Effector memory CD8-positive, alpha-beta T cell (primary cell): ENCODE results near the gene CAAP1.
A peak's percentile ranks its signal among the peaks of the same experiment; 100 is the strongest.
"Not testable (repeated sequence)": the region's sequence is repeated elsewhere in the genome, so short reads cannot be mapped to it uniquely, and the experiment has no call there.

Experiments
- ATAC-seq: fragments of 150-1000 bp; cut with Tn5 transposase; replicated peaks from 2 replicates; pipeline ENCODE4 v1.10.0; 2021; ENCODE audit warnings: mild to moderate bottlenecking, moderate library complexity
- DNase-seq, 3 experiments: peaks; one replicate each; pipeline ENCODE4 v3.0.0; 2021
- H3K27ac Mint-ChIP-seq, 2 donors: one replicate each; pipeline ENCODE4 v1.8.0; 2022; ENCODE audit warnings: mild to moderate bottlenecking in 2 of 2, mixed read lengths in 2 of 2, moderate library complexity in 2 of 2
- H3K27me3 Mint-ChIP-seq, 2 donors: one replicate each; pipeline ENCODE4 v1.8.0; 2022; ENCODE audit warnings: mixed read lengths in 2 of 2
- H3K36me3 Mint-ChIP-seq: one replicate; pipeline ENCODE4 v1.8.0; 2022; ENCODE audit warnings: mild to moderate bottlenecking, moderate library complexity, mixed read lengths; ENCODE audit not compliant: insufficient read depth
- H3K4me1 Mint-ChIP-seq, 2 donors: one replicate each; pipeline ENCODE4 v1.8.0; 2022; ENCODE audit warnings: low read depth in 2 of 2, mixed read lengths in 2 of 2
- H3K4me3 Mint-ChIP-seq, 2 donors: one replicate each; pipeline ENCODE4 v1.8.0; 2022; ENCODE audit warnings: mild to moderate bottlenecking in 2 of 2, mixed read lengths in 2 of 2, moderate library complexity in 2 of 2
- H3K9me3 Mint-ChIP-seq, 2 donors: one replicate each; pipeline ENCODE4 v1.8.0; 2022; ENCODE audit warnings: mixed read lengths in 2 of 2

The CAAP1 gene

GRCh38 chr9:26891726-26892125 is 876 bp downstream of the CAAP1 start:
- Mint-ChIP-seq H3K4me3 (peak overlapping the region; percentile 100), H3K27ac (peak overlapping the region; percentile 100), H3K27me3 (no peaks in the 10 kb centered on the region), H3K4me1 (peaks cover 30 to 34% of the 10 kb centered on the region in 2 donors), H3K36me3 (peaks cover 17% of the 10 kb centered on the region), H3K9me3 (peaks cover 2 to 8% of the 10 kb centered on the region in 2 donors)
- no peak for DNase-seq
- no peak for ATAC-seq

GRCh38 chr9:26888271-26888670 is 4.3 kb downstream of the CAAP1 start:
- Mint-ChIP-seq H3K27me3 (no peaks in the 10 kb centered on the region), H3K36me3 (peaks cover 44% of the 10 kb centered on the region), H3K9me3 (no peaks in the 10 kb centered on the region), H3K4me1 (peaks cover 30 to 34% of the 10 kb centered on the region in 2 donors), H3K27ac (no peak overlapping the region), H3K4me3 (no peak overlapping the region)
- ATAC-seq (no peak), DNase-seq (no peak)

- peaks cover 41% of the 10 kb centered on the region for H3K36me3 Mint-ChIP-seq
- no peak overlapping the region for H3K27ac Mint-ChIP-seq
- H3K9me3 Mint-ChIP-seq = peaks cover 4 to 10% of the 10 kb centered on the region in 2 donors
- no peaks in the 10 kb centered on the region for H3K27me3 Mint-ChIP-seq
- no peak for ATAC-seq
- no peak overlapping the region for H3K4me3 Mint-ChIP-seq
- no peaks in the 10 kb centered on the region for H3K4me1 Mint-ChIP-seq
- DNase-seq = no peak
Measured at GRCh38 chr9:26882154-26882553, 10.4 kb downstream of the CAAP1 start.

GRCh38 chr9:26880262-26880661 is 12.3 kb downstream of the CAAP1 start:
- Mint-ChIP-seq H3K27ac (no peak overlapping the region), H3K9me3 (peaks cover 4 to 10% of the 10 kb centered on the region in 2 donors), H3K36me3 (peaks cover 28% of the 10 kb centered on the region), H3K4me1 (no peaks in the 10 kb centered on the region), H3K4me3 (no peak overlapping the region), H3K27me3 (no peaks in the 10 kb centered on the region)
- no peak for DNase-seq
- ATAC-seq = no peak

GRCh38 chr9:26875155-26875554 is 17.4 kb downstream of the CAAP1 start:
- not testable (repeated sequence) for H3K27ac Mint-ChIP-seq, H3K4me1 Mint-ChIP-seq, H3K27me3 Mint-ChIP-seq, ATAC-seq, H3K4me3 Mint-ChIP-seq, DNase-seq
- H3K9me3 Mint-ChIP-seq = peaks cover 1 to 10% of the 10 kb centered on the region in 2 donors
- peaks cover 15% of the 10 kb centered on the region for H3K36me3 Mint-ChIP-seq

GRCh38 chr9:26870292-26870691 is 22.3 kb downstream of the CAAP1 start:
- no peak for ATAC-seq
- H3K36me3 Mint-ChIP-seq = peaks cover 28% of the 10 kb centered on the region
- H3K27me3 Mint-ChIP-seq = no peaks in the 10 kb centered on the region
- no peaks in the 10 kb centered on the region for H3K9me3 Mint-ChIP-seq
- no peak overlapping the region for H3K4me3 Mint-ChIP-seq
- peaks cover 0 to 2% of the 10 kb centered on the region in 2 donors for H3K4me1 Mint-ChIP-seq
- H3K27ac Mint-ChIP-seq = peak overlapping the region in 1 of 2 donors; percentile 31
- no peak for DNase-seq

GRCh38 chr9:26863074-26863473 is 29.5 kb downstream of the CAAP1 start:
- Mint-ChIP-seq H3K36me3 (peaks cover 27% of the 10 kb centered on the region), H3K27ac (peak overlapping the region in 1 of 2 donors; percentile 12), H3K9me3 (no peaks in the 10 kb centered on the region), H3K27me3 (no peaks in the 10 kb centered on the region), H3K4me1 (peaks cover 0 to 4% of the 10 kb centered on the region in 2 donors), H3K4me3 (no peak overlapping the region)
- no peak for ATAC-seq
- DNase-seq = no peak

GRCh38 chr9:26856413-26857032 is 36.1 kb downstream of the CAAP1 start:
- H3K36me3 Mint-ChIP-seq = peaks cover 28% of the 10 kb centered on the region
- H3K4me1 Mint-ChIP-seq = peaks cover 2 to 12% of the 10 kb centered on the region in 2 donors
- no peaks in the 10 kb centered on the region for H3K9me3 Mint-ChIP-seq
- no peak for DNase-seq
- H3K27me3 Mint-ChIP-seq = no peaks in the 10 kb centered on the region
- H3K4me3 Mint-ChIP-seq = no peak overlapping the region
- ATAC-seq = no peak
- H3K27ac Mint-ChIP-seq = no peak overlapping the region

GRCh38 chr9:26850995-26851394 is 41.6 kb downstream of the CAAP1 start:
- no peak overlapping the region for H3K4me3 Mint-ChIP-seq
- DNase-seq = no peak
- no peaks in the 10 kb centered on the region for H3K9me3 Mint-ChIP-seq
- ATAC-seq = no peak
- H3K36me3 Mint-ChIP-seq = peaks cover 9% of the 10 kb centered on the region
- peaks cover 2 to 3% of the 10 kb centered on the region in 2 donors for H3K4me1 Mint-ChIP-seq
- H3K27ac Mint-ChIP-seq = peak overlapping the region in 1 of 2 donors; percentile 7
- no peaks in the 10 kb centered on the region for H3K27me3 Mint-ChIP-seq

GRCh38 chr9:26833792-26834191 is 58.8 kb downstream of the CAAP1 start:
- ATAC-seq (no peak), DNase-seq (no peak)
- no peaks in the 10 kb centered on the region for H3K27me3 Mint-ChIP-seq
- no peaks in the 10 kb centered on the region for H3K9me3 Mint-ChIP-seq
- H3K36me3 Mint-ChIP-seq = no peaks in the 10 kb centered on the region
- no peak overlapping the region for H3K27ac Mint-ChIP-seq
- no peak overlapping the region for H3K4me3 Mint-ChIP-seq
- peaks cover 0 to 1% of the 10 kb centered on the region in 2 donors for H3K4me1 Mint-ChIP-seq

GRCh38 chr9:26828391-26828955 is 64.1 kb downstream of the CAAP1 start:
- H3K36me3 Mint-ChIP-seq, H3K27me3 Mint-ChIP-seq, H3K9me3 Mint-ChIP-seq, DNase-seq, ATAC-seq, H3K4me3 Mint-ChIP-seq, H3K27ac Mint-ChIP-seq, H3K4me1 Mint-ChIP-seq: not testable (repeated sequence)

GRCh38 chr9:26814799-26815198 is 77.8 kb downstream of the CAAP1 start:
- no peak for DNase-seq
- H3K4me1 Mint-ChIP-seq = no peaks in the 10 kb centered on the region
- H3K9me3 Mint-ChIP-seq = no peaks in the 10 kb centered on the region
- H3K36me3 Mint-ChIP-seq = peaks cover 3% of the 10 kb centered on the region
- H3K4me3 Mint-ChIP-seq = no peak overlapping the region
- no peak for ATAC-seq
- peaks cover 9% of the 10 kb centered on the region in 2 donors for H3K27me3 Mint-ChIP-seq
- H3K27ac Mint-ChIP-seq = no peak overlapping the region

GRCh38 chr9:26813247-26813646 is 79.4 kb downstream of the CAAP1 start:
- Mint-ChIP-seq H3K9me3 (no peaks in the 10 kb centered on the region), H3K27ac (no peak overlapping the region), H3K36me3 (no peaks in the 10 kb centered on the region), H3K27me3 (peaks cover 9% of the 10 kb centered on the region in 2 donors), H3K4me3 (no peak overlapping the region), H3K4me1 (no peaks in the 10 kb centered on the region)
- DNase-seq (no peak), ATAC-seq (no peak)

- no peak overlapping the region for H3K27ac Mint-ChIP-seq
- DNase-seq (no peak), ATAC-seq (no peak)
- H3K9me3 Mint-ChIP-seq = no peaks in the 10 kb centered on the region
- no peak overlapping the region for H3K4me3 Mint-ChIP-seq
- H3K27me3 Mint-ChIP-seq = peaks cover 9 to 13% of the 10 kb centered on the region in 2 donors
- no peaks in the 10 kb centered on the region for H3K4me1 Mint-ChIP-seq
- H3K36me3 Mint-ChIP-seq = no peaks in the 10 kb centered on the region
Measured at GRCh38 chr9:26812217-26812616, 80.4 kb downstream of the CAAP1 start.
